Stimulated activated CD8-positive, alpha-beta memory T cell treated with anti-CD3 and anti-CD28 coated beads, Interleukin-15, amount 100 ng/mL, for 48 hours (primary cell): ENCODE results near the gene FILIP1L.

Source experiments
- DNase-seq, 2 donors: peaks; one replicate each; pipeline ENCODE4 v3.0.0-alpha.2; 2020; ENCODE audit warnings: low read depth in 2 of 2

FILIP1L gene

DNA sequence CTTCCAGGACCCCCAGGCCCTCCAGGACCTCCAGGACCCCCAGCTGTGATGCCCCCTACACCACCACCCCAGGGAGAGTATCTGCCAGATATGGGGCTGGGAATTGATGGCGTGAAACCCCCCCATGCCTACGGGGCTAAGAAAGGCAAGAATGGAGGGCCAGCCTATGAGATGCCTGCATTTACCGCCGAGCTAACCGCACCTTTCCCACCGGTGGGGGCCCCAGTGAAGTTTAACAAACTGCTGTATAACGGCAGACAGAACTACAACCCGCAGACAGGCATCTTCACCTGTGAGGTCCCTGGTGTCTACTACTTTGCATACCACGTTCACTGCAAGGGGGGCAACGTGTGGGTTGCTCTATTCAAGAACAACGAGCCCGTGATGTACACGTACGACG, 318.7 kb downstream of the FILIP1L start:
- no peak for DNase-seq

DNA sequence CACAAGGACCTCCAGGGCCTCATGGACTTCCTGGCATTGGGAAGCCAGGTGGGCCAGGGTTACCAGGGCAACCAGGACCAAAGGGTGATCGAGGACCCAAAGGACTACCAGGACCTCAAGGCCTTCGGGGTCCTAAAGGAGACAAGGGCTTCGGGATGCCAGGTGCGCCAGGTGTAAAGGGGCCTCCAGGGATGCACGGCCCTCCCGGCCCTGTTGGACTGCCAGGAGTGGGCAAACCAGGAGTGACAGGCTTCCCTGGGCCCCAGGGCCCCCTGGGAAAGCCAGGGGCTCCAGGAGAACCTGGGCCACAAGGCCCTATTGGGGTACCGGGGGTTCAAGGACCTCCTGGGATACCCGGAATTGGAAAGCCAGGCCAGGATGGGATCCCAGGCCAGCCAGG, 319.8 kb downstream of the FILIP1L start:
- DNase-seq, result no peak

DNA sequence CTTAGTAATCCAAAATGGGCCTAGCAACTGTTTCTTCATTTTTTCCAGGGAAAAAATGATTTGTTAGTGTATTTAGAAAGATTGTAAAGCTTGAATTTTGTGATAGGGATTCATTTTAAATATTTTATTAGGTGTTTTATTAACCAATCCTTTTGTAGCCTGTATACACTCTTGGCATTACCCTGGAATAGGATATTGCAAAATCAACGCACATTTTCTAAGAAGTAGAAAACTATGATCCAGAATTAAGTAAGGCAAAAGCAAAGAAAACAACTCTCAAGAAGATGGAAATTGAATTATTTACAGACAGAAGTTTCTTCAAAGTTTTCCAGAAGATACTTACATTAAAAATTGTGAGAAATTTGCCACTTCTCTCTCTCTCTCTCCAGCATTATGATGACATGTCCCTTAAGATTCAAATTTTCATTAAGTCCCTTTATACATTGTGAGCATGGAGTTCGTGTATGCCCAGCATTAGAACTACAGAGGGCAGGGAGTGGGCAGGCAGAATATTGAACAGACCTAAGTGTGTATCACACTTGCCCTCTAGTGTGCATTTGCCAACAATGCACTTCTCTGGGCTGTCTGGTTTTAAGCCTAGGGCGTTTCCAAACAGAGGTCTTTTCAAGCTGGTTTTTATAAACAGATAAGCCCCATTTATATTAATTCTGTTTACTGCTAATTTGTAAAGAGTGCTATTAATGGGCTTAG, 325.1 kb downstream of the FILIP1L start:
- no peak for DNase-seq
